Left colon (tissue), 2 donors: ENCODE results near the gene SYNCRIP. TPM values are rescaled to one million over a fixed set of nuclear protein-coding genes. Genes with fewer than 3 reads are reported as not detected.
"Not testable (repeated sequence)": the region's sequence is repeated elsewhere in the genome, so short reads cannot be mapped to it uniquely, and the experiment has no call there.

Experiments used
- ATAC-seq: fragments of 200-7000 bp; cut with Tn5 transposase; one replicate; pipeline ENCODE4 v1.9.1; 2020; ENCODE audit warnings: mild to moderate bottlenecking, moderate library complexity
- DNase-seq, 2 donors: peaks; one replicate each; pipeline ENCODE4 v3.0.0-alpha.2; 2020
- intact Hi-C, 2 donors: fragments of 100-400 bp; cut with DNase I in 1 of 2; cut with micrococcal nuclease in 1 of 2; formaldehyde crosslinking; loops; one replicate each; pipeline versions ENCODE4 v1.11.2 to v1.14.0; 2022; cut with DNase I, micrococcal nuclease
- total RNA-seq, 2 donors: library from RNA; stranded (reverse); fragmentation: NEBNext Ultra II Directional; extraction: Animal tissue kit (Norgen Biotek cat#: 25700); gene quantifications; one replicate each; pipeline ENCODE4 v1.2.1, GENCODE V29; 2021
- donor health status: DM: no; HTN: no; CAD: no.
- donor health status: DM: yes; HTN: yes; CAD: no.

The SYNCRIP gene
- total RNA-seq, 2 donors from 2014 or later: 62.2 to 76.8 TPM

- intact Hi-C loops: no loop called here
- DNase-seq: no peak
- ATAC-seq: no peak
Measured at GRCh38 chr6:85620308-85620707, 22.4 kb downstream of the SYNCRIP start.

DNA sequence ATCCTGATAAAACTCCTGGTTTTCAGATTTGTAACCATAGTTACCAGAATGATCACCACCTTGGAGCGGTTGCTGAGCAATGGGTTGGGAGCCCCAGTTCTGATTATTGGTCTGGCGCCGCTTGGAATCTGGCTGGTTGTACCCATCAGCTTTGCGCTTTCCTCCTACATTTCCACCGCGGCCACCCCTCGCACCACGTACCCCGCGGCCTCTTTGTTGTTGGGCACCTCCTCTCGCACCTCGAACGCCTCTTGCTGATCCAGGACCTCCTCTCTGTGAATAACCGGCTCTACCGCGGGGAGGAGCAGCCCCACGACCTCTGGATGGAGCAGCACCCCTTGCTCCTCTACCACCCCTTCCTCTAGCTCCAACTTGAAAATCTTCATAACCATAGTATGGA, 27.9 kb downstream of the SYNCRIP start:
- intact Hi-C loops: no loop called here
- DNase-seq: no peak
- no peak for ATAC-seq

- DNase-seq: no peak
Measured at GRCh38 chr6:85612690-85613474, 29.8 kb downstream of the SYNCRIP start.

DNA sequence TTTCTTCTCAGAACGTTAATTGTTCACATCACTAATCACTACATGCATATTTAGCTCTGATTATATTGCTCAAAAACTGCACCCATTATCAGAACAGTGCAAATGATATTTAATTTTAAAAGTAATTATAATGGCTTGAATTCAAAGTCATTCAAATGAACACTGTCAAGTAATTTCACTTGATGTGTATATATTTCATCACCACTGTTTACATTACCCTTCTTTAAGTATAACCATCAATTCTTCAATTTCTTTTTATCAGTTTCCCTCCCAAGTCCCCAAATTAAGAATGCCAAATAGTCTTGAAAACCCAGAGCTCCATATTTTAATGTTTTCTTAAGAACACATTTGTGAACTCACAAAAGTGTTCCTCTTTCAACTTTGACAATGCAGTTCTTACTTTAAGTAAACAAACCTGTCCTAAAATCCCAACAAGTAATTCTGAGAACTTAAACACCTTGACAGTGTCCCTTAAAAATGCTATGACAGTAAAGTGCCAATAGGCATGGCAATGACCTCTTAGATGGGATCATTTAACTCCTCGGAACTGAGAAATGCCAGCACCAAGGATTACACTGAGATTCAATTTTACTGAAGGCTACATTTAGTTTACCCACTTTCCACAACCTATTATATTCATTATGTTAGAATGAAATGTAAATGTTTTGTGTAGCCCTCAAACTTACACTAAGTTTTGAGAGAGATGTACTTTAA, 32.3 kb downstream of the SYNCRIP start:
- no peak for ATAC-seq
- no peak for DNase-seq
- intact Hi-C loops: no loop called here

More at GRCh38 chr6:85612690-85613474, 29.8 kb downstream of the SYNCRIP start:
- intact Hi-C loops: no loop called here
- ATAC-seq: peak; percentile 44

DNA sequence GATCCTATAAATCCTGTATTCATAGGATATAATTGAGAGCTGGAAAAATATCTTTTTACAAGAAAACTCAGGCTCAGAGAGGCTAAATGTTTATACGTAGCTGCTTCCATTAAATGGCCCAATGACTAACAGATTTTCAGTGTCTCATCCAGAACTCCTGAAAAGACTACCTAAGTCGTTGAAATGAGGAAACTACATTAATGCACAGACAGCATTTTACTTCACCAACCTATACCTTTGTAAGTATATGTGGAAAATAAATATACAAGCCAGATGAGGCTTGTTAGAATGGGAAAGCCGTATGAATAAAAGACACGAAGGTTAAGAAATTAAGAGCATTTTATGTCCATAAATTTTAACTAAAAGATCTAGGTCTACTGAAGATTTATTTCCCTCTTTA, 40.6 kb downstream of the SYNCRIP start:
- intact Hi-C loops: no loop called here
- DNase-seq (no peak), ATAC-seq (no peak)

DNA sequence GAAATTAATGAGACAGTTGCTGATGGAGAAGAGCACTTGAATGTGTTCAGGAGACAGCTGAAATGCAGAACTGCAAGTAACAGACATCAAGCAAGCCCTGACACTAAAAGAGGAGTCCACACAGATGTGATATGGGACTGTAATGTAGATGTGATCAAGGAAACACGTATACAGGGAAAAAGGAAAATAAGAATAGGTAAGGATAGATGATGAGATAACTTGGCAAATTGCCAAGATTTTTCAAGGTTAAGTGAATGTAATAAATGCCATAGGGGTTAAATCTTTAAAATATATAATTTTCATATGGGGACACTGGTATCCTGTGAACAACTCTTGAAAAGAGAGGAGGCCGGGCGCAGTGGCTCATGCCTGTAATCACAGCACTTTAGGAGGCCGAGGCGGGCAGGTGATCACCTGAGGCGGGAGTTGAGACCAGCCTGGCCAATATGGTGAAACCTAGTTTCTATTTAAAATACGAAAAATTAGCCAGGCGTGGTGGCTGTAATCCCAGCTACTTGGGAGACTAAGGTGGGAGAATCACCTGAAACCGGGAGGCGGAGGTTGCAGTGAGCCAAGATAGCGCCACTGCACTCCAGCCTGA, 41.9 kb downstream of the SYNCRIP start:
- DNase-seq (no peak), ATAC-seq (no peak)
- intact Hi-C loops: no loop called here

- ATAC-seq: peak; percentile 35
- intact Hi-C loops: loop anchor here in 1 of 2 donors (10.0 kb wide), 1 partner anchor 80 kb away; no protein-coding TSS in a partner anchor
- no peak for DNase-seq
Measured at GRCh38 chr6:85594197-85594930, 48.3 kb downstream of the SYNCRIP start.

DNA sequence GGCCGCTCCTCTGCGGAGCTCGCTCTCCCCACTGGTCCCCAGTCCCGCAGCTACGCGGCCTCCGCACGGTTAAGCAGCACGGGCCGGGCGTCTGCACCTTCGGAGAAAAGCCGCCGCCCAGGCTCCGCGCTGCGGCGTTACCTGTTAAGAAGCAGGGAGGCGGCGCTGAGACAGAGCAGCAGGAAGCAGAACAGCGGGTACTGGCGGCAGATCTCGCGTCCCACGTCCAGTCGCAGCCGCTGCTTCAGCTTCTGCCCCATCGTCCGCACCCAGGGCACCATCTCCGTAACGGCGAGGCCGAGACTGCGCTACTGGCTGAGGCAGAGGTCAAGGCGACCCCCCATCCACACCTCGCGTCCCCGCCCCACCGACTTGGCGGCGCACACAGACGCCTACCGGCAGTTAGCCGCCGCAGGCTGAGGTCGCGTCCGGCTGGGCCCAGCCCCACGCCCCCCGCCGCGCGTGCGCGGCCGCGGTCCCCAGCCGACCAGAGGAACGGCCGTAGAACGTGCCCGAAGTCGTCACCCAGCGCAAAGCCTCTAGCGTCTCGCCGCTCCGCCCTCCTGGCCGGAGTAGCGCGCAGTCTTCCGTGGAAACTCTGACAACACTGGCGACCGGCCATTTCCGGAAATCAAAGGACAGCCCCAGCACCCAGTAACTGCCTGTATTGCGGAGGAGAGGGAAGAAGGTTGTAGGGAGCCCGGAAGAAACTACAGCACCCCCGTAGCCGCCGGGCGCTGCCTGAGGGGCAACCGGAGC, 49.1 kb downstream of the SYNCRIP start, which contains the start of gene SNX14:
Gene SNX14, minus strand, starts transcription at position 421 of the 759 bp plus-strand sequence. Its CDS starts 140 bp downstream, at position 281.
- intact Hi-C loops: loop anchor here in 1 of 2 donors (10.0 kb wide), 1 partner anchor 81 kb away; no protein-coding TSS in a partner anchor
- peak; percentile 88 for ATAC-seq
- peak; percentile 96 for DNase-seq

DNA sequence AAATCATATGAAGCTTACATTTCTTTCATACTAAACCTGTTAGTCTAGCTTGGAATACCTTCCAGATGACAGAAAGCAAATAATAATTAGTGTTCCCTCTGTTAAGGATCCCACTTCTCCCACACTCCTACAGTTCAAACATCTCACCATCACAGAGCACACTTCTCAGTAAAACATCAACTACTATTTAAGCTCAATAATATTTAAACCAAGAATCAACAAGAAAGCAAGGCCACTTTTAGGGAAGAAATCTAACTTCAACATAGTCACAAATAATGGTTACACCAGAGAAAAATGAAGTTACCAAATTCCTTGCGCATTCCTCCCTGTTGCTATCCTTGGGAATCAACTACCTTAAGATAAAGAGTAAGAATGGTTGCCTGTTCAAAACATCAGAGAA, 50.7 kb downstream of the SYNCRIP start:
- ATAC-seq: no peak
- DNase-seq: no peak
- intact Hi-C loops: loop anchor here in 1 of 2 donors (10.0 kb wide), 1 partner anchor 83 kb away; no protein-coding TSS in a partner anchor

GRCh38 chr6:85591207-85591606, 51.5 kb downstream of the SYNCRIP start:
- intact Hi-C loops: loop anchor here in 1 of 2 donors (10.0 kb wide), 1 partner anchor 84 kb away; no protein-coding TSS in a partner anchor
- no peak for DNase-seq
- ATAC-seq: no peak

DNA sequence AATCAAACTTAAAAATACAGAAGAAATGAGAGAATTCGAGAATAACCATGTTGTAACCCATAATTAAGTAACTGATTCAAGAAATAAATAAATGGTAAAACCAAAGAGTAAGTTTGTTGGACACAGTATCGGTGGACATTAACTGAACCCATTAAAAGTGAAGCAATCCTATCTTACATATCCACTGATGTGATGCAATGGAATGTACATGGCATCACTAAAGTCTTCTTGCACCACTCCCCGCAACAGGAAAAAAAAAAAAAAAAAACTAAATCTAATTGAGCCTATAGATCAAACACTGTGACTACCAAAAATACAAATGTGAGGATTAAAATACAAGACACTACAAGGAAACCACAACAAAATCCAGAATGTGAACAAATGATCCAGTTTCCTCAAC, 56.9 kb downstream of the SYNCRIP start:
- DNase-seq (no peak), ATAC-seq (no peak)
- intact Hi-C loops: no loop called here

DNA sequence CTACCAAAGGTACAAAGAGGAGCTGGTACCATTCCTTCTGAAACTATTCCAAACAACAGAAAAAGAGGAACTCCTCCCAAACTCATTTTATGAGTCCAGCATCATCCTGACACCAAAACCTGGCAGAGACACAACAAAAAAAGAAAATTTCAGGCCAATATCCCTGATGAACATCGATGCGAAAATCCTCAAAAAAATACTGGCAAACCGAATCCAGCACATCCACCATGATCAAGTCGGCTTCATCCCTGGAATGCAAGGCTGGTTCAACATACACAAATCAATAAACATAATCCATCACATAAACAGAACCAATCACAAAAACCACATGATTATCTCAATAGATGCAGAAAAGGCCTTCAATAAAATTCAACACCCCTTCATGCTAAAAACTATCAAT, 59.9 kb downstream of the SYNCRIP start:
- ATAC-seq, intact Hi-C loops: not testable (repeated sequence)

GRCh38 chr6:85581572-85581971, 61.1 kb downstream of the SYNCRIP start:
- ATAC-seq: no peak
- DNase-seq: no peak
- intact Hi-C loops: no loop called here

More for the DNA sequence above, 59.9 kb downstream of the SYNCRIP start:
- DNase-seq: not testable (repeated sequence)

DNA sequence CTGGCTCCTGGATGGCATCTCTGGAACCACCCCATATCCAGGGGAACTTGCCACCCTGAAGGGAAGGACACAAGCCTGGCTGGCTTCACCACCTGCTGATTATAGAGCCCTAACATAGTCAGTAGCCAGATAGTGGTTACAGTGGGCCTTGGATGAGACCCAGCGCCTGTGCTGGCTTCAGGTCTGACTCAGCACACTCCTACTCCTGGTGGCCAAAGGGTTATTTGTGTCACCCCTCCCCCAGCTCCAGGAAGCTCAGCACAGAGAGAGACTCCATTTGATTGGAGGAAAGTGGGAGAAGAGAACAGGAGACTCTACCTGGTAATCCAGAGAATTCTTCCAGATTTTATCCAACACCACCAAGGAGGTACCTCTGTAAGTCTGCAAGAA, 61.8 kb downstream of the SYNCRIP start:
- intact Hi-C loops: no loop called here
- no peak for DNase-seq
- peak; percentile 52 for ATAC-seq

DNA sequence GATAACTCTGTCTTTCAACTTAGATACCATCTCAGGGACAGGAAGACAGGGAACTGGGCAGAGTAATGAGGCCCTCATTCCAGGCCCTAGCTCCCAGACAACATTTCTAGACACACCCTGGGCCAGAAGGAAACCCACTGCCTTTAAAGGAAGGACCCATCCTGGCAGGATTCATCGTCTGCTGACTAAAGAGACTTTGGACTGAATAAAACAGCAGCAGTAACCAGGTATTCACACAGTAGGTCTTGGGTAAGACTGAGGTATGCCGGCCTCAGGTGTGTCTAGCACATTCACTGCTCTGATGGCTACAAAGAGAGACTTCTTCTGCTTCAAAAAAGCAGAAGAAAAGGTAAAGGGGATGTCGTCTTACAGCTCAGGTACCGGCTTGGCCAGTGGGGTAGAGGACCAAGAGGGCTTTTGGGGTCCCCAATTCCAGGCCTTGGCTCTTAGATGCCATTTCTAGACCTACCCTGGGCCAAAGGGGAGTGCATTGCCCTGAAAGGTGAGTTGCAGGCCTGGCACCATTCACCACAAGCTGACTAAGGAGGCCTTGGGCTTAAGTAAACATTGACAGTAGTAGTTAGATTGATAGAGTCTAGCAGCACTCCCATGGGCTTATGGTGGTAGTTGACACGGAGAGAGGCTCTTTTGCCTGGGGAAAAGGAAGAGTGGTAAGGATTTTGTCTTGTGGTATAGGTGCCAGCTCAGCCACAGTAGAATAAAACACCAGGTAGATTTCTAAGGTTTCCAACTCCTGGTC, 62.4 kb downstream of the SYNCRIP start:
- no peak for DNase-seq
- peak; percentile 87 for ATAC-seq
- intact Hi-C loops: no loop called here

GRCh38 chr6:85579581-85579980, 63.1 kb downstream of the SYNCRIP start:
- no peak for ATAC-seq
- intact Hi-C loops: no loop called here

GRCh38 chr6:85576476-85576875, 66.2 kb downstream of the SYNCRIP start:
- DNase-seq: no peak
- intact Hi-C loops: no loop called here
- no peak for ATAC-seq

More at GRCh38 chr6:85579581-85579980, 63.1 kb downstream of the SYNCRIP start:
- no peak for DNase-seq
